Fibroblast of lung (primary cell): ENCODE data around the gene GIMD1.

Source experiments
- EZH2 ChIP-seq: IDR thresholded peaks from 2 replicates; pipeline ENCODE4 v1.5.1; 2012; ENCODE audit warnings: low read length, control low read depth, mild to moderate bottlenecking; ENCODE audit errors: missing control alignments
- TF ChIP-seq, protein P1 (sequence below), 2 donors: IDR thresholded peaks in 1 of 2; conservative IDR thresholded peaks in 1 of 2; 1 replicate in 1 of 2; 2 replicates in 1 of 2; pipeline ENCODE4 v1.5.1; 2011 to 2012; ENCODE audit warnings: low read length in 2 of 2, control low read depth in 1 of 2, inconsistent platforms in 1 of 2, low read depth in 1 of 2, mild to moderate bottlenecking in 1 of 2

DNA sequence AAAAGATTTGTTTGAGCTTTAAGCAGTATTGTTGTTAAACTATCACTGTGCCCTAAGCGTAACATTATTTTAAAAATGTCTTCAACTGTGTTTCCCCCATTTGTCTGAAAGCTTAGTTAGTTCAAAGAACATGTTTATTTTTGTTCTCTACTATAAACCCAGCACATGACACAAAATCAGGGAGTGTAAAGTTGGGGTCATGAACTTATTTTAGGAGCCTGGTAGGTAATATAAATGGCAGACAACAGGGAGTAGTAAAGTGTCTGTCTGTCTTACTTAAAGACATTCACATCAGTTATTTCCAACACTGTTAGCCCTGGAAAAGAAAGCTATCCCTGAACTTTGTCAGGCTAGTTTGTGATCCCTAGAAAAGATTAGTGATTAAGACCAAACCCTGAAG, 48.3 kb downstream of the GIMD1 start:
- TF ChIP-seq, protein P1, sequence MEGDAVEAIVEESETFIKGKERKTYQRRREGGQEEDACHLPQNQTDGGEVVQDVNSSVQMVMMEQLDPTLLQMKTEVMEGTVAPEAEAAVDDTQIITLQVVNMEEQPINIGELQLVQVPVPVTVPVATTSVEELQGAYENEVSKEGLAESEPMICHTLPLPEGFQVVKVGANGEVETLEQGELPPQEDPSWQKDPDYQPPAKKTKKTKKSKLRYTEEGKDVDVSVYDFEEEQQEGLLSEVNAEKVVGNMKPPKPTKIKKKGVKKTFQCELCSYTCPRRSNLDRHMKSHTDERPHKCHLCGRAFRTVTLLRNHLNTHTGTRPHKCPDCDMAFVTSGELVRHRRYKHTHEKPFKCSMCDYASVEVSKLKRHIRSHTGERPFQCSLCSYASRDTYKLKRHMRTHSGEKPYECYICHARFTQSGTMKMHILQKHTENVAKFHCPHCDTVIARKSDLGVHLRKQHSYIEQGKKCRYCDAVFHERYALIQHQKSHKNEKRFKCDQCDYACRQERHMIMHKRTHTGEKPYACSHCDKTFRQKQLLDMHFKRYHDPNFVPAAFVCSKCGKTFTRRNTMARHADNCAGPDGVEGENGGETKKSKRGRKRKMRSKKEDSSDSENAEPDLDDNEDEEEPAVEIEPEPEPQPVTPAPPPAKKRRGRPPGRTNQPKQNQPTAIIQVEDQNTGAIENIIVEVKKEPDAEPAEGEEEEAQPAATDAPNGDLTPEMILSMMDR (conservative IDR thresholded peaks at IDR 0.05 in 1 of 2, IDR thresholded peaks at IDR 0.05 in 1 of 2; ENCODE audit: low read depth in 1 of 2, low read length in 2 of 2) = no peak
- no peak for TF ChIP-seq EZH2
